GM12878 (cell line): ENCODE data around the gene SYNPO. TPM values are rescaled to one million over a fixed set of nuclear protein-coding genes. Genes with fewer than 3 reads are reported as not detected.

Experiments
- ATAC-seq: fragments of 200-7000 bp; cut with Tn5 transposase; 3 replicates; pipeline ENCODE4 v1.9.1; 2020; ENCODE audit warnings: mild to moderate bottlenecking, moderate library complexity
- BruUV-seq: library from RNA; stranded (reverse); fragments of 400-500 nt; replicated peaks from 2 replicates; lab custom pipeline; 2021; lab: Mats Ljungman, UMichigan
- CTCF ChIA-PET: fragments of 300-600 bp; sonication (Branson Sonifier 250); formaldehyde crosslinking; extraction: SDS; loops from one replicate; lab custom pipeline; 2021; ENCODE audit warnings: inconsistent platforms; lab: Yijun Ruan, JAX
- POLR2A ChIA-PET: fragments of 350-600 bp; formaldehyde crosslinking; extraction: SDS; loops from one replicate; lab custom pipeline; 2021; ENCODE audit warnings: inconsistent platforms; lab: Charles Lee
- RAD21 ChIA-PET: fragments of 300-600 bp; sonication (Branson Sonifier 250); formaldehyde crosslinking; loops from one replicate; lab custom pipeline; 2023; ENCODE audit warnings: antibody characterized with exemption; ENCODE audit not compliant: unreplicated experiment; lab: Charles Lee
- SMC1A ChIA-PET: fragments of 300-600 bp; sonication (Branson Sonifier 250); formaldehyde crosslinking; loops from one replicate; lab custom pipeline; 2023; ENCODE audit not compliant: unreplicated experiment, uncharacterized antibody; lab: Charles Lee
- DNase-seq: peaks from one replicate; pipeline ENCODE4 v3.0.0-alpha.2; 2011; ENCODE audit warnings: low read depth, low spot score
- FAIRE-seq: peaks from 3 replicates; lab custom pipeline; 2011; peaks lifted over from hg19 to GRCh38; lab: Jason Lieb, UNC
- H2AFZ ChIP-seq: 2 replicates; pipeline ENCODE4 v1.6.0; 2011; ENCODE audit warnings: low read depth, low read length, control low read depth; ENCODE audit not compliant: control insufficient read depth
- H3K27ac ChIP-seq: 2 replicates; pipeline ENCODE4 v1.5.1; 2011; ENCODE audit warnings: control low read depth; ENCODE audit not compliant: control insufficient read depth, insufficient read depth
- H3K27me3 ChIP-seq, 2 experiments: replicated peaks in 1 of 2; 2 replicates each; pipeline versions ENCODE4 v1.6.0 to v1.6.1; 2011; ENCODE audit warnings: low read length in 1 of 2; ENCODE audit not compliant: control insufficient read depth in 2 of 2, insufficient read depth in 2 of 2
- H3K36me3 ChIP-seq, 2 experiments: 2 replicates each; pipeline ENCODE4 v1.5.1; 2011; ENCODE audit warnings: low read length in 1 of 2; ENCODE audit not compliant: control insufficient read depth in 2 of 2, insufficient read depth in 2 of 2
- H3K4me1 ChIP-seq: 2 replicates; pipeline ENCODE4 v1.6.1; 2011; ENCODE audit warnings: mild to moderate bottlenecking, low read length, moderate library complexity, mixed read lengths; ENCODE audit not compliant: control insufficient read depth, insufficient read depth
- H3K4me2 ChIP-seq: 2 replicates; pipeline ENCODE4 v1.6.0; 2011; ENCODE audit warnings: control low read depth; ENCODE audit not compliant: control insufficient read depth, insufficient read depth
- H3K4me3 ChIP-seq: fragments of 200-600 bp; sonication (generic); 2 replicates; pipeline ENCODE4 v1.5.1; 2016
- H3K79me2 ChIP-seq: 2 replicates; pipeline ENCODE4 v1.6.0; 2011; ENCODE audit warnings: low read length; ENCODE audit not compliant: control insufficient read depth, insufficient read depth
- H3K9ac ChIP-seq: 2 replicates; pipeline ENCODE4 v1.8.0; 2011; ENCODE audit warnings: low read length, control low read depth, mixed read lengths; ENCODE audit not compliant: control insufficient read depth, insufficient read depth
- H3K9me3 ChIP-seq: replicated peaks from 3 replicates; pipeline ENCODE4 v1.5.1; 2011; ENCODE audit warnings: mild to moderate bottlenecking, low read length; ENCODE audit not compliant: control insufficient read depth, insufficient read depth
- H4K20me1 ChIP-seq: 2 replicates; pipeline ENCODE4 v1.6.0; 2011; ENCODE audit not compliant: control insufficient read depth, insufficient read depth
- CBX3 ChIP-seq: fragments of 200-600 bp; sonication (generic); IDR thresholded peaks from 2 replicates; pipeline ENCODE4 v1.6.1; 2016; ENCODE audit warnings: low read depth, borderline replicate concordance
- CBX5 ChIP-seq: sonication (generic); IDR thresholded peaks from 2 replicates; pipeline ENCODE4 v1.6.1; 2016; ENCODE audit warnings: low read depth, moderate library complexity, mild to moderate bottlenecking, inconsistent platforms
- CHD2 ChIP-seq: IDR thresholded peaks from 2 replicates; pipeline ENCODE4 v1.6.1; 2011; ENCODE audit warnings: low read depth, low read length, improper control_type of control experiment, borderline replicate concordance
- DPF2 ChIP-seq: fragments of 450-650 bp; IDR thresholded peaks from 2 replicates; pipeline ENCODE4 v1.6.1; 2017; ENCODE audit warnings: mild to moderate bottlenecking
- FOS ChIP-seq: IDR thresholded peaks from 3 replicates; pipeline ENCODE4 v1.6.1; 2011; ENCODE audit warnings: borderline replicate concordance; ENCODE audit not compliant: insufficient read length; ENCODE audit errors: extremely low read depth
- IKZF2 ChIP-seq, 2 experiments: fragments of 450-650 bp; IDR thresholded peaks; 2 replicates each; pipeline ENCODE4 v1.6.1; 2017; ENCODE audit warnings: mild to moderate bottlenecking in 2 of 2, moderate library complexity in 2 of 2
- IRF4 ChIP-seq: IDR thresholded peaks from 2 replicates; pipeline ENCODE4 v1.6.1; 2011; ENCODE audit warnings: low read depth, low read length
- JUNB ChIP-seq: IDR thresholded peaks from 2 replicates; pipeline ENCODE4 v1.6.1; 2016; ENCODE audit warnings: antibody characterized with exemption, mild to moderate bottlenecking
- KDM1A ChIP-seq: fragments of 200-600 bp; sonication (generic); IDR thresholded peaks from 2 replicates; pipeline ENCODE4 v1.6.1; 2016; ENCODE audit warnings: borderline replicate concordance
- KLF5 ChIP-seq: fragments of 450-650 bp; IDR thresholded peaks from 2 replicates; pipeline ENCODE4 v1.6.1; 2014; ENCODE audit warnings: mild to moderate bottlenecking; ENCODE audit not compliant: partially characterized antibody
- PKNOX1 ChIP-seq: fragments of 450-650 bp; IDR thresholded peaks from 2 replicates; pipeline ENCODE4 v1.6.1; 2016; ENCODE audit warnings: mild to moderate bottlenecking
- PML ChIP-seq: IDR thresholded peaks from 2 replicates; pipeline ENCODE4 v1.6.1; 2012; ENCODE audit warnings: low read length, inconsistent platforms
- RELA ChIP-seq: fragments of 450-650 bp; IDR thresholded peaks from 2 replicates; pipeline ENCODE4 v1.8.0; 2014; ENCODE audit warnings: borderline replicate concordance; ENCODE audit not compliant: partially characterized antibody
- SIX5 ChIP-seq: IDR thresholded peaks from 2 replicates; pipeline ENCODE4 v1.6.1; 2011; ENCODE audit warnings: mild to moderate bottlenecking, low read depth, low read length, moderate library complexity; ENCODE audit not compliant: severe bottlenecking
- SMAD5 ChIP-seq: IDR thresholded peaks from 2 replicates; pipeline ENCODE4 v1.6.1; 2016; ENCODE audit warnings: antibody characterized with exemption, low read depth
- TAF1 ChIP-seq: IDR thresholded peaks from 2 replicates; pipeline ENCODE4 v1.6.1; 2011; ENCODE audit warnings: mild to moderate bottlenecking, low read depth, low read length, borderline replicate concordance
- TARDBP ChIP-seq: IDR thresholded peaks from 2 replicates; pipeline ENCODE4 v1.6.1; 2016; ENCODE audit warnings: borderline replicate concordance
- YY1 ChIP-seq: IDR thresholded peaks from 2 replicates; pipeline ENCODE4 v1.6.1; 2011; ENCODE audit warnings: low read depth, mild to moderate bottlenecking, low read length
- WGBS: methylation state at CpG from one replicate; pipeline ENCODE4 v1.1.6; 2016; ENCODE audit warnings: low lambda C conversion rate; ENCODE audit not compliant: insufficient replicate concordance, insufficient coverage; ENCODE audit errors: missing lambda C conversion rate; 5-methylcytosine and 5-hydroxymethylcytosine counted together
- in situ Hi-C: fragments of 300-500 bp; cut with MboI; formaldehyde crosslinking; loops from 9 replicates; pipeline ENCODE4 v1.14.3; 2018; ENCODE audit warnings: mixed read lengths
- intact Hi-C: fragments of 100-400 bp; cut with micrococcal nuclease; formaldehyde crosslinking; loops from one replicate; pipeline ENCODE4 v1.14.2; 2022; ENCODE audit not compliant: unreplicated experiment
- polyA plus RNA-seq, 11 experiments: library from polyadenylated mRNA; depleted of rRNA in 4 of 11; unstranded in 6 of 11; stranded (reverse) in 5 of 11; fragments of >200 nt; fragmentation: Nextera tagmentation in 4 of 11; fragmentation: Illumina TruSeq in 1 of 11; extraction: Ambion mirVana in 4 of 11; extraction: Trizol in 1 of 11; gene quantifications; 1 replicate in 1 of 11; 2 replicates in 10 of 11; pipeline versions ENCODE4 v1.2.1 to v1.2.3, GENCODE V29; 2011 to 2016; ENCODE audit warnings: inconsistent platforms in 2 of 11, missing spikeins in 2 of 11, low read depth in 1 of 11
- total RNA-seq, 4 experiments: library from RNA; depleted of rRNA in 3 of 4; stranded (reverse); fragments of >200 nt in 3 of 4; fragmentation: Illumina TruSeq in 1 of 4; extraction: Trizol in 1 of 4; gene quantifications; 2 replicates each; pipeline versions ENCODE4 v1.2.1 to v1.2.3, GENCODE V29; 2013 to 2021

The SYNPO gene
- total and polyA plus RNA-seq, 10 of the 15 experiments (the other 5 are each of a cell fraction or from before 2014, with no cell fraction given) = 0.77 to 21.0 (median 3.9) TPM

DNA sequence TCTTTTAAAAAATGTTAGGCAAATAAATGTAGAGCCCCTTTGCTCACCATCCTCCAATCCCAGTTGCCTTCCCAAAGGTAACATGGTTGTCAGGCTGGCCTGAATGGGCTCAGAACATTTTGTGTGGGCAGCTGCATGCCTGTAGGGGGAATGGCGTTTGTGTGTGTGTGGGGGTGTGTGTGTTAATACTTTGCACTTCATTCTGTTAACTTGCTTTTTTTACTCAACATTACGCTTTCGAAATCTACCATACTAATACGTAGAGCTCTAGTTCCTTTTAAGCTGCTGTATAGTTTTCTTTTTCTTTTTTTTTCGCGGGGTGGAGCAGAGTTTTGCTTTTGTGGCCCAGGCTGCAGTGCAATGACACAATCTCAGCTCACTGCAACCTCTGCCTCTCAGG, 34.6 kb downstream of the SYNPO start:
- Histone ChIP-seq H3K4me1 (no peaks in the 10 kb centered on the region), H3K4me3 (no peak overlapping the region), H2AFZ (no peak overlapping the region), H3K79me2 (no peaks in the 10 kb centered on the region), H3K4me2 (no peak overlapping the region)
- RAD21 ChIA-PET = no interaction called here
- 74% methylated on average over 6 of the region's 6 CpGs for WGBS
- ATAC-seq (no peak), DNase-seq (no peak)
- SMC1A ChIA-PET = no interaction called here
- POLR2A ChIA-PET = no interaction called here
- TF ChIP-seq RELA (no peak), TARDBP (no peak), IKZF2 (IDR thresholded peaks at IDR 0.05) (no peak), FOS (no peak), PML (no peak), SMAD5 (no peak), PKNOX1 (no peak), CHD2 (no peak), SIX5 (no peak), JUNB (no peak), CBX3 (no peak), YY1 (no peak), KLF5 (no peak), CBX5 (no peak), DPF2 (no peak), KDM1A (no peak), IRF4 (no peak), TAF1 (no peak)
- TF ChIP-seq, all 136 proteins: peak for 0
- Histone ChIP-seq H4K20me1 (no peaks in the 10 kb centered on the region), H3K27ac (no peak overlapping the region), H3K36me3 (no peaks in the 10 kb centered on the region), H3K9ac (no peak overlapping the region), H3K27me3 (peaks cover 2 to 18% of the 10 kb centered on the region in 2 experiments; a peak in 2 of 4 replicates), H3K9me3 (no peaks in the 10 kb centered on the region)
- BruUV-seq = no TSS peak
- in situ Hi-C loops = no loop called here
- CTCF ChIA-PET = interaction anchor here (0.6 to 1.3 kb wide), 3 partner anchors 115 to 512 kb away, joined by 3 to 6 read pairs (median 3); no protein-coding TSS in a partner anchor
- FAIRE-seq = no peak
- intact Hi-C loops = no loop called here
